Effector memory CD4-positive, alpha-beta T cell (primary cell): ENCODE measurements around the gene MYL6B.

Experiments used
- DNase-seq, 3 donors: peaks; one replicate each; pipeline ENCODE4 v3.0.0-alpha.2; 2020
- H3K27ac ChIP-seq: 2 replicates; pipeline ENCODE4 v1.7.0; 2013; ENCODE audit warnings: mild to moderate bottlenecking, low read length, moderate library complexity; ENCODE audit not compliant: insufficient read depth, poor library complexity, severe bottlenecking
- H3K27me3 ChIP-seq: replicated peaks from 2 replicates; pipeline ENCODE4 v1.7.0; 2013; ENCODE audit warnings: mild to moderate bottlenecking, low read length; ENCODE audit not compliant: insufficient read depth, control insufficient read depth, poor library complexity, severe bottlenecking
- H3K36me3 ChIP-seq: 2 replicates; pipeline ENCODE4 v1.7.0; 2013; ENCODE audit warnings: mild to moderate bottlenecking, low read length, moderate library complexity; ENCODE audit not compliant: control insufficient read depth, insufficient read depth
- H3K4me1 ChIP-seq: 2 replicates; pipeline ENCODE4 v1.7.0; 2013; ENCODE audit warnings: low read length, mild to moderate bottlenecking; ENCODE audit not compliant: control insufficient read depth, insufficient read depth, poor library complexity, severe bottlenecking
- H3K4me3 ChIP-seq: 2 replicates; pipeline ENCODE4 v1.7.0; 2013; ENCODE audit warnings: low read length, low read depth, mild to moderate bottlenecking; ENCODE audit not compliant: insufficient read depth, poor library complexity, severe bottlenecking
- H3K9me3 ChIP-seq: 2 replicates; pipeline ENCODE4 v1.7.0; 2013; ENCODE audit warnings: mild to moderate bottlenecking, low read length, moderate library complexity; ENCODE audit not compliant: control insufficient read depth
- total RNA-seq, 3 donors: gene quantifications; one replicate each; lab custom pipeline; 2026; lab: John Stamatoyannopoulos, UW

Gene MYL6B
- total RNA-seq: 1.4 to 2.1 (median 1.7) reads per million in 3 donors

DNA sequence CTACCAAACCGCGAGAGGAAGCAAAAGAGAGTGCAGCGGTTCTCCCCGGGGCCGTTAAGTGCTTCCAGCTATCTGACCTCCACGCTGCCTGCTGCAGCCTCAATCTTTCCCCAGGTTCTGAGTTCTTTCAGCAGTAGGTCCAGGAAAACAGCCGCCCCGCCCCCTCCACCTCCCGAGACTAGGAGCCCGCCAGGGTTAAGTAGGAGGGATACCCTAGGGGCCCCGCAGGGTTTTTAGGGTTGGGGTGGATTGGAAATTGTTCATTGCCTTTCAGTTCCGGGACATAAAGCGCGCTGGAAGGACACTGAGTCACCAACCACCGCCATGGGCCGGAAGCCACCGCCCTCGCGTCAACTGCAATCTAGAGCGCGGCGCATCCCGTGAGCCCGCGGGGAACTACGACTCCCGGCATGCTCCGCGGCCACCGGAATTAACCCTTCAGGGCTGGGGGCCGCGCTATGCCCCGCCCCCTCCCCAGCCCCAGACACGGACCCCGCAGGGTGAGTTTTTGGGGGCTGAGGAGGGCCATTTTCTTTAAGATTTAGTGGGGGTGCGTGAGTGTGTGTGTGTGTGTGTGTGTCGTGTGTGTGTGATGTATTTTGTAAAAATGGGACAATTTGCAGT is at the start of gene MYL6B:
Gene MYL6B (plus strand): TSS at position 456 of the 624 bp plus-strand sequence. CDS start 1,332 bp downstream, outside the sequence.
- DNase-seq: peak; percentile 82 to 87 (median 85)
- no peaks in the 10 kb centered on the region for H3K27me3 ChIP-seq
- H3K9me3 ChIP-seq: no peaks in the 10 kb centered on the region
- H3K4me1 ChIP-seq: peaks cover 23% of the 10 kb centered on the region
- H3K36me3 ChIP-seq: no peaks in the 10 kb centered on the region
- H3K27ac ChIP-seq: peak within 1 kb of the TSS; percentile 88
- peak within 1 kb of the TSS; percentile 55 for H3K4me3 ChIP-seq

DNA sequence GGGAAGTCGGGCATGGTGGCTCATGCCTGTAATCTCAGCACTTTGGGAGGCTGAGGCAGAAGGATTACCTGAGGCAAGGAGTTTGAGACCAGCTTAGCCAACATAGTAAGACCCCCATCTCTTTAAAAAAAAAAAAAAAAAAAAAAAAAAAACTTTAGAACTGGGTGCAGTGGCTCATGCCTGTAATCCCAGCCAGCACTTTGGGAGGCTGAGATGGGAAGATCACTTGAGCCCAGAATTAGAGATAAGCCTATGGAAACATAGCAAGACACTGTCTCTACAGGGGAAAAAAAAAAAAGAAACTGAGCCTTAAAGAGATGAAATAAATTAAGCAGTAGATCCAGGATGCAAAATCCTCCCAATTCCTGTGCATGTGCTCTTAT is 49.7 kb upstream of the MYL6B start:
- H3K27me3 ChIP-seq: no peaks in the 10 kb centered on the region
- peak overlapping the region; percentile 20 for H3K4me3 ChIP-seq
- no peak for DNase-seq
- H3K4me1 ChIP-seq: peaks cover 36% of the 10 kb centered on the region
- no peaks in the 10 kb centered on the region for H3K9me3 ChIP-seq
- peak overlapping the region; percentile 87 for H3K27ac ChIP-seq
- H3K36me3 ChIP-seq: peaks cover 11% of the 10 kb centered on the region

DNA sequence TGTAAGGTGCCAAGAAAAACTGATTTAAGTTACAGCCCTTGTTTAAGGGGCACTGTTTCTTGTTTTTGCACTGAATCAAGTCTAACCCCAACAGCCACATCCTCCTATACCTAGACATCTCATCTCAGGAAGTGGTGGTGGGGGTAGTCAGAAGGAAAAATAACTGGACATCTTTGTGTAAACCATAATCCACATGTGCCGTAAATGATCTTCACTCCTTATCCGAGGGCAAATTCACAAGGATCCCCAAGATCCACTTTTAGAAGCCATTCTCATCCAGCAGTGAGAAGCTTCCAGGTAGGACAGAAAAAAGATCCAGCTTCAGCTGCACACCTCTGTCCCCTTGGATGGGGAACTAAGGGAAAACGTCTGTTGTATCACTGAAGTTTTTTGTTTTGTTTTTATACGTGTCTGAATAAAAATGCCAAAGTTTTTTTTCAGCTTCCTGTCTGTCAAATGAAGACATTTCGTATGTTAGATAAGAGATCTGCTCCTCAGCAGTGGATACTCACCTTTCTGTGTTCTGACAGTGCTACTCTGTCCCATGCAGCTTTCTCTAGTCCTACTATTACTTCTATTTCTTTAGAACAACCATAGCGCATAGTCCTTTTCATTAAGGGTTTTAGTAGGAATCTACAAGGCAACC is 49.2 kb upstream of the MYL6B start:
- Histone ChIP-seq H3K27ac (peak overlapping the region; percentile 87), H3K36me3 (peaks cover 16% of the 10 kb centered on the region), H3K4me3 (peak overlapping the region; percentile 75)

DNA sequence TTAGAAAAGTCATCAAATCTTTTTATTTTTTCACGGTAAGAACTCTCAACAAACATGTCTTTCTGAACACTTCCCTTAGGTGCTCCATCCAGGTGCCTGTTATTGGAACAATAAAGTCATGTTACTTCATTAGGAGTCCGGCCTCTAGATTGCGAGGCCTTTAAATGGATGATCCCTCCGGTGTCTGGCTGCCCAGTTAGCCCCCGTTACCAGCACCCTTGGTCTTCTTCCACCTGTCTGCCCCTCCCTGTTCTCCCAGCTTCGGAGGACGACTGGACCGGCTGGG is 48.6 kb upstream of the MYL6B start:
- Histone ChIP-seq H3K9me3 (no peaks in the 10 kb centered on the region), H3K4me1 (peaks cover 36% of the 10 kb centered on the region), H3K36me3 (peaks cover 20% of the 10 kb centered on the region), H3K4me3 (peak overlapping the region; percentile 75), H3K27me3 (no peaks in the 10 kb centered on the region), H3K27ac (peak overlapping the region; percentile 87)
- no peak for DNase-seq

More for the DNA sequence above, 49.2 kb upstream of the MYL6B start:
- Histone ChIP-seq H3K27me3 (no peaks in the 10 kb centered on the region), H3K9me3 (no peaks in the 10 kb centered on the region), H3K4me1 (peaks cover 36% of the 10 kb centered on the region)
- no peak for DNase-seq

DNA sequence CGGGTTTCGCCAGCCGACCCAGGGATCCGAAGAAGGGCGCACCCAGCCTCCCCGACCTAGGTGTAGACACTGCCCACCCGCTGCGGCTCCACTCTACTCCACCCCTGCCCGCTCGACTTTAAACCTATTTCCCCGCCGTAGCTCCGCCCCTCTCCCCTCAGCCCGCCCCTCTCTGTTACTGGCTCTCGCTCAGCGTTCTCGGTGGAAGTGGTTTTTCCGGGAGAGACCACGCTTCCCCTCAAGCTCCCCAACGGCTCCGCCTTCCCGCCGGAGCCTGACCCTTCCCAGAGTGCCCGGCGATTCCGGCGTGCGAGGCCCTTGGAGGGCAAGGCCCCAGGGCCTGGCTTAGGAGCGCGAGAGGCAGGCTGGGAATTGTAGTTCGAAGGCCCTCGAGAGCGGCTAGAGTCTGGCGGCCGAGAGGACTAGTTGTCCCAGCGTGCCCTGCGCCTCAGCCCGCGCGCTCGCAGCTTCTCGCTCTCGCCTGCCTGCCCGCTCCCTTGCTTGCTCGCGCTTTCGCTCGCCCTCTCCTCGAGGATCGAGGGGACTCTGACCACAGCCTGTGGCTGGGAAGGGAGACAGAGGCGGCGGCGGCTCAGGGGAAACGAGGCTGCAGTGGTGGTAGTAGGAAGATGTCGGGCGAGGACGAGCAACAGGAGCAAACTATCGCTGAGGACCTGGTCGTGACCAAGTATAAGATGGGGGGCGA is 48.1 kb upstream of the MYL6B start, which contains the start of gene PA2G4:
Gene PA2G4 (plus strand): TSS at position 451 of the 706 bp plus-strand sequence. CDS start 179 bp downstream, at position 630.
- DNase-seq: peak; percentile 92 to 94 (median 93)
- peaks cover 25% of the 10 kb centered on the region for H3K36me3 ChIP-seq

DNA sequence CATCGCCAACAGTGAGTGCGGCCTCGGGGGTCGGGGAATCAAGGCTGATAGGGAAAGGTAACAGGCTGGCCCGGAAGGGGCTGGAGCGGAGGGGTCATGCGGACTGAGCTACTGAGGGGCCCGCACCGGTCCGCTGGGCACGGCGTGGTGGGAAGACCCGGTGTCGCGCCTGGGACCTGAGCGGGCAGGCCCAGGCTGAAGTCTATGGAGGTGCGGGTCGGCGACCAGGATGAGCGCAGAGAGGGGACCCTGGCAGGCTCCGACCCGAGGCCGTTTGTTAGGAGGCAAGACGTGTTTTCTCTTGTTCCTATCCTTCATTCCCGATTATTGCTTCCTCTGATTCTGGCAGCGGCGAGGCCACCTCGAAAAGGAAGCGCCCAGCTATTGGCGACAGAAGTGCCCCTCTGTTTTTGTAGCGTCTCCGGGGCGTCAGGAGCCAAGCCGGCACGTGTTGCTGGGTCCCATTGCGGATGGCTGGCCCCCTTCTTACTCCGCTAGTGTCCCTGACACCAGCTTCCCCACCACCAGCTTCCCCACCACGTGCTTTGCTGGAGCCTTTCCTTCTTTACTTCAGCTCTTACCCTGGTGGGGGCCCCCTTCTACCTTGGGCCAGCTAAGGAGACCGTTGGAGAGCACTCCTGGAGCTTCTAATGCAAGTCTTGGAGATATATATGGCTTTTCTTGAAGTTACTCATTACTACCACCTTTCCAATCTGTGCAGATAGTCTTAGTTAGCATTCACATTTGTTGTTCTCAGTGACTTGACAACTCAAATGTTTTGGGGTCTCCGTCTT is 47.4 kb upstream of the MYL6B start:
- H3K27me3 ChIP-seq: no peaks in the 10 kb centered on the region
- H3K27ac ChIP-seq: peak overlapping the region; percentile 87
- no peak for DNase-seq
- no peaks in the 10 kb centered on the region for H3K9me3 ChIP-seq
- peak overlapping the region; percentile 75 for H3K4me3 ChIP-seq
- H3K4me1 ChIP-seq: peaks cover 36% of the 10 kb centered on the region
- peaks cover 31% of the 10 kb centered on the region for H3K36me3 ChIP-seq

More for the DNA sequence above, 48.1 kb upstream of the MYL6B start, which contains the start of gene PA2G4:
- no peaks in the 10 kb centered on the region for H3K9me3 ChIP-seq
- H3K27ac ChIP-seq: peak within 1 kb of the TSS; percentile 87
- no peaks in the 10 kb centered on the region for H3K27me3 ChIP-seq
- H3K4me1 ChIP-seq: peaks cover 36% of the 10 kb centered on the region
- peak within 1 kb of the TSS; percentile 75 for H3K4me3 ChIP-seq

DNA sequence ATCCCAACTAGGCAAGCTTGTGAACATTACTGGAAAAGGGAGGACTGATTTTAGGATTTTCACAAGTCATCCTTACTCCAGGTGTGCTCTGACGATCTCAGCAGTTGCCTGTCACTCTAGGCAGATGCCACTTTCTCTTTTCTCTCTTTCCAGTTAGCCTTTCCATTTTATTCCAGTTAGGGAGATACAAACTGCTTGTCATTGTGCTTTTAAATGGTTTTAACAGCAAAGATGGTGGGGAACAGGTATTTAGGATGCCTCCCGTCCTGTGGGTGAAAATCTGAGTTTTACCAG is 46.8 kb upstream of the MYL6B start:
- peak overlapping the region; percentile 87 for H3K27ac ChIP-seq
- H3K36me3 ChIP-seq: peaks cover 36% of the 10 kb centered on the region
- DNase-seq: no peak
- peaks cover 36% of the 10 kb centered on the region for H3K4me1 ChIP-seq
- H3K4me3 ChIP-seq: peak overlapping the region; percentile 75
- H3K27me3 ChIP-seq: no peaks in the 10 kb centered on the region
- H3K9me3 ChIP-seq: no peaks in the 10 kb centered on the region

DNA sequence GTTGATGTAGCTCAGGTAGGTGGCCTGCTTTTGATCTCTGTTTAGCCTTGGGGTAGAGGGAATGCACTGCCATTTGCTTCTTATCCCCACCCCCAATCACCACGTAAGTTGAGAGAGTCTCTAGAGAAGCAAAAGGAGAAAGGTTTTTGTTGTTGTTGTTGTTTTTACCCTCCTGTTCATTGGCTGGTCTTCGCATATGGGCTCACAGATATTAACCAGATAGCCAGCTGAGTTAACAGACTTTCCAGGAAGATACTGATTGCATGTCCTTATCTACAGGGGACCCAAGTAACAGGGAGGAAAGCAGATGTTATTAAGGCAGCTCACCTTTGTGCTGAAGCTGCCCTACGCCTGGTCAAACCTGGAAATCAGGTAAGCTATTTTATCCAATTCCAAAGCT is 45.1 kb upstream of the MYL6B start:
- no peak for DNase-seq
- Histone ChIP-seq H3K27ac (no peak overlapping the region), H3K36me3 (peaks cover 53% of the 10 kb centered on the region), H3K27me3 (no peaks in the 10 kb centered on the region), H3K9me3 (no peaks in the 10 kb centered on the region), H3K4me3 (no peak overlapping the region), H3K4me1 (peaks cover 32% of the 10 kb centered on the region)

DNA sequence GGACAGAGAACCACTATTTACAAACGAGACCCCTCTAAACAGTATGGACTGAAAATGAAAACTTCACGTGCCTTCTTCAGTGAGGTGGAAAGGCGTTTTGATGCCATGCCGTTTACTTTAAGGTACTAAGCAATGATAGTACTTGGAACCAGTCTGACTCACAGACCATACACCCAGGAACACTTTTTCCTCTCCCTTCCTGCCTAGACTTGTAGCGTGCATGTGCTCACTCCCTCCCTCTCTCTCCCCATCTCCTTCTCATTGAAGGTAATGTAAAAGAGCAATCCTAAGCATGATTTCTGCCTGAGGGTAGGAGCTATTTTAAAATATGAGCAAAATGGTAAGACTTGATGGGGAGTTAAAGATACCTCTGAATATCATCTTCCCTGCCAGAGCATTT is 41.8 kb upstream of the MYL6B start:
- DNase-seq: no peak
- peaks cover 7% of the 10 kb centered on the region for H3K4me1 ChIP-seq
- H3K9me3 ChIP-seq: no peaks in the 10 kb centered on the region
- H3K27me3 ChIP-seq: no peaks in the 10 kb centered on the region
- H3K27ac ChIP-seq: no peak overlapping the region
- peaks cover 60% of the 10 kb centered on the region for H3K36me3 ChIP-seq
- H3K4me3 ChIP-seq: no peak overlapping the region
